Stimulated activated CD4-positive, alpha-beta T cell treated with anti-CD3 and anti-CD28 coated beads, Interleukin-2, amount 100 ng/mL, for 48 hours (primary cell): Measurements from ENCODE around the gene NXPE4.
"Not testable (repeated sequence)": the region's sequence is repeated elsewhere in the genome, so short reads cannot be mapped to it uniquely, and the experiment has no call there.

Experiments used
- DNase-seq, 2 donors: peaks; one replicate each; pipeline ENCODE4 v3.0.0-alpha.2; 2020

NXPE4 gene

DNA sequence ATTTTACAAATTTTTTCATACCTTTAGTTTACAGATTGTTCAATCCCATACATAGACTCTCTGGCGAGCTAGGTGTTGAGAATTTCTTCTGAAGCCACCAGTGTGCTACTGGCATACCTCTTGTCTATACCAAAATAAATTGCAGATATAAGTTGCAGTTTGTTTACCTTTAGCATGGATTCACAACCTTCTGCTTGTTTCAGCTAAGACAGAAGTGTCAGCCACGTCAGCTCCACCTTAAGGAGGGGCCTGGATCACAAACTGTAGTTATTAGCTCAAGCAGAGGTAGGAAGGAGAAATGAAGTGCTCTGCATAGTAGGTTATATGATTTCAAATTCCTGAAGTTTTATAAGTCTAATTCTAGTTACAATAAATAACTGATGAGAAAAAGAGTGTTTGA, at the start of gene NXPE4:
Gene NXPE4, minus strand, starts transcription at position 216 of the 400 bp plus-strand sequence. CDS start 1,027 bp downstream, outside the sequence.
- no peak for DNase-seq

DNA sequence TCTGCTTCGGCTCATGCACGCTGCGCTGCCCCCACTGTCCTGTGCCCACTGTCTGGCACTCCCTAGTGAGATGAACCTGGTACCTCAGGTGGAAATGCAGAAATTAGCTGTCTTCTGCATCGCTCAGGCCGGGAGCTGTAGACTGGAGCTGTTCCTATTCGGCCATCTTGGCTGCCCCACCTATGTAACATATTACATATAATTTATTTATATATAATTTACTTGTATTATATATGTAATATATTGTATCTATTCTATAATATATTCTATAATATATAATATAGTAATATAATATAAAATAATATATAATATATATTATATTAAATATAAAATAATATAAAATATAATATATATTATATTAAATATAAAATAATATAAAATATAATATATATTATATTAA, 43.9 kb upstream of the NXPE4 start:
- not testable (repeated sequence) for DNase-seq

DNA sequence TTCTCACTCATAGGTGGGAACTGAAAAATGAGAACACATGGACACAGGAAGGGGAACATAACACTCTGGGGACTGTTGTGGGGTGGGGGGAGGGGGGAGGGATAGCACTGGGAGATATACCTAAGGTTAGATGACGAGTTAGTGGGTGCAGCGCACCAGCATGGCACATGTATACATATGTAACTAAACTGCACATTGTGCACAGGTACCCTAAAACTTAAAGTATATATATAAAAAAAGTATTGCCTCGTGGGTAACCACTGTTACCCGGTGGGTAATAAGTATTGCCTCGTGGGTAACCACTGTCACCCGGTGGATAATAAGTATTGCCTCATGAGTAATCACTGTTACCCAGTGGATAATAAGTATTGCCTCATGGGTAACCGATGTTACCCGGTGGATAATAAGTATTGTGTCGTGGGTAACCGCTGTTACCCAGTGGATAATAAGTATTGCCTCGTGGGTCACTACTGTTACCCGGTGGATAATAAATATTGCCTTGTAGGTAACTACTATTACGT, 35.9 kb upstream of the NXPE4 start:
- not testable (repeated sequence) for DNase-seq

DNA sequence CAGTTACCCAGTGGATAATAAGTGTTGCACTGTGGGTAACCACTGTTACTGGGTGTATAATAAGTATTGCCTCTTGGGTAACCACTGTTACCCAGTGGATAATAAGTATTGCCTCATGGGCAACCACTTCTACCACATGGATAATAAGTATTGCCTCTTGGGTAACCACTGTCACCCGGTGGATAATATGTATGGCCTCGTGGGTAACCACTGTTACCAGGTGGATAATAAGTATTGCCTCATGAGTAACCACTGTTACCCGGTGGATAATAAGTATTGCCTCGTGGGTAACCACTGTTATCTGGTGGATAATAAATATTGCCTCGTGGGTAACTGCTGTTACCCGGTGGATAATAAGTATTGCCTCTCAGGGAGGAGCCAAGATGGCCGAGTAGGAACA, 29.7 kb upstream of the NXPE4 start:
- DNase-seq, result no peak

DNA sequence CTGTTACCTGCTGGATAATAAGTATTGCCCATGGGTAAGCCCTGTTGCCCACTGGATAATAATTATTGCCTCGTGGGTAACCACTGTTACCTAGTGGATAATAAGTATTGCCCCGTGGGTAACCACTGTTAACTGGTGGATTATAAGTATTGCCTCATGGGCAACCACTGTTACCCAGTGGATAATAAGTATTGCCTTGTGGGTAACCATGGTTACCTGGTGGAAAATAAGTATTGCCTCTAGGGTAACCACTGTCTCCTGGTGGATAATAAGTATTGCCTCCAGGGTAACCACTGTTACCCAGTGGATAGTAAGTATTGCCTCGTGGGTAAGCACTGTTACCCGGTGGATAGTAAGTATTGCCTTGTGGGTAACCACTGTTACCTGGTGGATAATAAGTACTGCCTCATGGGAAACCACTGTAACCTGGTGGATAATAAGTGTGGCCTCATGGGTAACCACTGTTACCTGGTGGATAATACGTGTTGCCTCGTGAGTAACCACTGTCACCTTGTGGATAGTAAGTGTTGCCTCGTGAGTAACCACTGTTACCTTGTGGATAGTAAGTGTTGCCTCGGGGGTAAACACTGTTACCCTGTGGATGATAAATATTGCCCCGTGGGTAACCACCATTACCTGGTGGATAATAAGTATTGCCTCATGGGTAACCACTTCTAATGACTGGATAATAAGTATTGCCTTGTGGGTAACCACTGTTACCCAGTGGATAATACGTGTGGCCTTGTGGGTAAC, 29.0 kb upstream of the NXPE4 start:
- DNase-seq, result no peak

DNA sequence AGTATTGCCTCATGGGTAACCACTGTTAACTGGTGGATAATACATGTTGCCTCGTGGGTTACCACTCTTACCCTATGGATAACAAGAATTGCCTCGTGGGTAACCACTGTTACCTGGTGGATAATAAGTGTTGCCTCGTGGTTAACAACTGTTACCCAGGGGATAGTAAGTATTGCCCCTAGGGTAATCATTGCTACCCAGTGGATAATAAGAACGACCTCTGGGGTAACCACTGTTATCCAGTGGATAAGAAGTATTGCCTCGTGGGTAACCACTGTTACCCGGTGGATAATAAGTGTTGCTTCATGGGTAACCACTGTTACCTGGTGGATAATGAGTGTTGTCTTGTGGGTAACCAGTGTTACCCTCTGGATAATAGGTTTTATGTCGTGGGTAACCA, 28.1 kb upstream of the NXPE4 start:
- DNase-seq, result no peak

DNA sequence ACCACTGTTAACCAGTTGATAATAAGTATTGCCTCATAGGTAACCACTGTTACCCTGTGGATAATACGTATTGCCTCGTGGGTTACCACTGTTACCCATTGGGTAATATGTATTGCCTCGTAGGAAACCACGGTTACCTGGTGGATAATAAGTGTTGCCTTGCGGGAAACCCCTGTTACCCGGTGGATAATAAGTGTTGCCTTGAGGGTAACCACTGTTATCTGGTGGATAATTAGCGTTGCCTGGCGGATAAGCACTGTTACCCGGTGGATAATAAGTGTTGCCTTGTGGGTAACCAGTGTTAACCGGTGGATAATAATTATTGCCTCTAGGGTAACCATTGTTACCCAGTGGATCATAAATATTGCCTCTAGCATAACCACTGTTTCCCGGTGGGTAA, 27.3 kb upstream of the NXPE4 start:
- no peak for DNase-seq

DNA sequence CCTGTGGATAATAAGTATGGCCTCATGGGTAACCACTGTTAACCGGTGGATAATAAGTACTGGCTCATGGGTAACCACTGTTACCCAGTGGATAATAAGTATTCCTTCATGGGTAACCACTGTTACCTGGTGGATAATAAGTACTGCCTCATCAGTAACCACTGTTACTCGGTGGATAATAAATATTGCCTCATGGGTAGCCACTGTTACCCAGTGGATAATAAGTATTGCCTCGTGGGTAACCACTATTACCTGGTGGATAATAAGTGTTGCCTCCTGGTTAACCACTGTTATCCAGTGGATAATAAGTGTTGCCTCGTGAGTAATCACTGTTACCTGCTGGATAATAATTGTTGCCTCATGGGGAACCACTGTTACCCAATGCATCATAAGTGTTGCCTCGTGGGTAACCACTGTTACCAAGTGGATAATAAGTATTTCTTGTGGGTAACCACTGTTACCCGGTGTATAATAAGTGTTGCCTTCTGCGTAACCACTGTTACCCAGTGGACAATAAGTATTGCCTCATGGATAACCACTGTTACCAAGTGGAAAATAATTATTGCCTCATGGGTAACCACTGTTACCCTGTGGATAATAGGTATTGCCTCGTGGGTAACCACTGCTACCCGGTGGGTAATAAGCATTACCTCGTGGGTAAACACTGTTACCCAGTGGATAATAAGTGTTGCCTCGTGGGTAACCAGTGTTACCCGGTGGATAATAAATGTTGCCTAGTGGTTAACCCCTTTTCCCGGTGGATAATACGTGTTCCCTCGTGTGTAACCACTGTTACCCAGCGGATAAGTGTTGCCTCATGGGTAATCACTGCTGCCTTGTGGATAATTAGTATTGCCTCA, 26.6 kb upstream of the NXPE4 start:
- DNase-seq, result no peak

DNA sequence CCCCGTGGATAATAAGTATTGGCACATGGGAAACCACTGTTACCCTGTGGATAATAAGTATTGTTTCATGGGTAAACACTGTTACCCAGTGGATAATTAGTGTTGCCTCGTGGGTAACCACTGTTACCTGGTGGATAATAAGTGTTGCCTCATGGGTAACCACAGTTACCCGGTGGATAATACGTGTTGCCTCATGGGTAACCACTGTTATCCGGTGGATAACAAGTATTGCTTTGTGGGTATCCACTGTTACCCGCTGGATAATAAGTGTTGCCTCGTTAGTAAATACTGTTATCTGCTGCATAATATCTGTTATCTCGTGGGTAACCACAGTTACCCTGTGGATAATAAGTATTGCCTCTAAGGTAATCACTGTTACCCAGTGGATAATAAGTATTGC, 25.5 kb upstream of the NXPE4 start:
- no peak for DNase-seq

DNA sequence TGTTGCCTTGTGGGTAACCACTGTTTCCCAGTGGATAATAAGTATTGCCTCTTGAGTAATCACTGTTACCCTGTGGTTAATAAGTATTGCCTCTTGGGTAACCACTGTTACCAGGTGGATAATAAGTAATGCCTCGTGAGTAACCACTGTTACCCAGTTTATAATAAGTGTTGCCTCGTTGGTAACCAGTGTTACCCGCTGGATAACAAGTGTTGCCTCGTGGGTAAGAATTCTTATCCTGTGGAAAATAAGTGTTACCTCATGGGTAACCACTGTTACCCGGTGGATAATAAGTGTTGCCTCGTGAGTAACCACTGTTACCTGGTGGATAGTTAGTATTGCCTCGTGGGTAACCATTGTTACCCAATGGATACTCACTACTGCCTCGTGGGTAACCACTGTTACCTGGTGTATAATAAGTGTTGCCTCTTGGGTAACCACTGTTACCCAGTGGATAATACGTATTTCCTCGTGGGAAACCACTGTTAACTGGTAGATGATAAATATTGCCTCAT, 24.1 kb upstream of the NXPE4 start:
- no peak for DNase-seq

DNA sequence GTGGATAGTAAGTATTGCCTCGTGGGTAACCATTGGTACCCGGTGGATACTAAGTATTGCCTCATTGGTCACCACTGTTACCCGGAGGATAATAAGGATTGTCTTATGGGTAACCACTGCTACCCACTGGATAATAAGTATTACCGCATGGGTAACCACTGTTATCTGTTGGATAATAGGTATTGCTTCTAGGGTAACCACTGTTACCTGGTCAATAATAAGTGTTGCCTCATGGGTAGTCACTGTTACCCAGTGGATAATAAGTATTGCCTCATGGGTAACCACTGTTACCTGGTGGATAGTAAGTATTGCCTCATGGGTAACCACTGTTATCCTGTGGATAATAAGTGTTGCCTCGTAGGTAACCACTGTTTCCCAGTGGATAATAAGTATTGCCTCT, 22.6 kb upstream of the NXPE4 start:
- DNase-seq, result no peak

DNA sequence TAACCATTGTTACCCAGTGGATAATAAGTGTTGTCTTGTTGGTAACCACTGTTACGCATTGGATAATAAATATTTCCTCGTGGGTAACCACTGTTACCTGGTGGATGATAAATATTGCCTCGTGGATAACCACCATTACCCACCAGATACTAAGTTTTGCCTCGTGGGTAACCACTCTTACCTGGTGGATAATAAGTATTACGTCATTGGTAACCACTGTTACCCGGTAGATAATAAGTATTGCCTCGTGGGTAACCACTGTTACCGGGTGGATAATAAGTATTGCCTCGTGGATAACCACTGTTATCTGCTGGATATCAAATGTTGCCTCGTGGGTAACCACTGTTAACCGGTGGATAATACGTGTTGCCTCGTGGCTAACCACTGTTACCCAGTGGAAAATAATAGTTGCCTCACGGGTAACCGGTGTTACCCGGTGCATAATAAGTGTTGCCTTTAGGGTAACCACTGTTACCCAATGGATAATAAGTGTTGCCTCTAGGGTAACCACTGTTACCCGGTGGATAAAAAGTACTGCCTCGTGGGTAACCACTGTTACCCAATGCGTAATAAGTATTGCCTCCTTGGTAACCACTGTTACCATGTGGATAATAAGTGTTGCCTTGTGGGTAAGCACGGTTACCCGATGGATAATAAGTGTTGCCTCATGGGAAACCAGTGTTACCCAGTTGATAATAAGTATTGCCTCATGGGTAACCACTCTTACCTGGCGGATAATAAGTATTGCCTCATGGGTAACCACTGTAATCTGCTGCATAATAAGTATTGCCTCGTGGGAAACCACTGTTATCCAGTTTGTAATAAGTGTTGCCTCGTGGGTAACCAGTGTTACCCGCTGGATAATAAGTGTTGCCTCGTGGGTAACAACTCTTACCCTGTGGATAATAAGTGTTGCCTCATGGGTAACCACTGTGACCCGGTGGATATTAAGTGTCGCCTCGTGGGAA, 21.9 kb upstream of the NXPE4 start:
- no peak for DNase-seq

DNA sequence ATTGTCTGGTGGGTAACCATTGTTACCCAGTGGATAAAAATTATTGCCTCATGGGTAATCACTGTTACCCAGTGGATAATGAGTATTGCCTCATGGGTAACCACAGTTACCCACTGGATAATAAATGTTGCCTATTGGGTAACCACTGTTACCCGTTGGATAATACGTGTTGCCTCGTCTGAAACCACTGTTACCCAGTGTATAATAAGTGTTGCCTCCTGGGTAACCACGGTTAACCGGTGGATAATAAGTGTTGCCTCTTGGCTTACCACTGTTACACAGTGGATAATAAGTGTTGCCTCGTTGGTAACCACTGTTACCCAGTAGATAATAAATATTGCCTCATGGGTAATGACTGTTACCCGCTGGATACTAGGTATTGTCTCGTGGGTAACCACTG, 20.9 kb upstream of the NXPE4 start:
- no peak for DNase-seq

DNA sequence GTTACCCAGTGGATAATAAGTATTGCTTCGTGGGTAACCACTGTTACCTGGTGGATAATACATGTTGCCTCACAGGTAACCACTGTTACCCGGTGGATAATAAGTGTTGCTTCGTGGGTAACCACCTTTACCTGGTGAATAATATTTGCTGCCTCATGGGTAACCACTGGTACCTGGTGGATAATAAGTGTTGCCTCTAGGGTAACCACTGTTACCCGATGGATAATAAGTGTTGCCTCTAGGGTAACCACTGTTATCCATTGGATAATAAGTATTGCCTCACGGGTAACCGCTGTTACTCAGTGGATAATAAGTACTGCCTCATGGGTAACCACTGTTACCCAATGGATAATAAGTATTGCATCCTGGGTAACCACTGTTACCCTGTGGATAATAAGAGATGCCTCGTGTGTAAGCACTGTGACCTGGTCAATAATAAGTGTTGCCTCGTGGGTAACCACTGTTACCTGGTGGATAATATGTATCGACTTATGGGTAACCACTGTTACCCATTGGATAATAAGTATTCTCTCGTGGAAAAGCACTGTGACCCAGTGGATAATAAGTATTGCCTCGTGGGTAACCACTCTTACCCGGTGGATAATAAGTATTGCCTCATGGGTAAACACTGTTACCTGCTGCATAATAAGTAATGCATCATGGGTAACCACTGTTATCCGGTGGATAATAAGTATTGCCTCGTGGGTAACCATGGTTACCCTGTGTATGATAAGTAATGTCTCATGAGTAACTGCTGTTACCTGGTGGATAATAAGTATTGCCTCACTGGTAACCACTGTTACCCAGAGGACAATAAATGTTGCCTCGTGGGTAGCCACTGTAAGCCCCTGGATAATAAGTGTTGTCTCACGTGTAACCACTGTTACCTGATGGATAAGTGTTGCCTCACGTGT, 20.1 kb upstream of the NXPE4 start:
- no peak for DNase-seq

DNA sequence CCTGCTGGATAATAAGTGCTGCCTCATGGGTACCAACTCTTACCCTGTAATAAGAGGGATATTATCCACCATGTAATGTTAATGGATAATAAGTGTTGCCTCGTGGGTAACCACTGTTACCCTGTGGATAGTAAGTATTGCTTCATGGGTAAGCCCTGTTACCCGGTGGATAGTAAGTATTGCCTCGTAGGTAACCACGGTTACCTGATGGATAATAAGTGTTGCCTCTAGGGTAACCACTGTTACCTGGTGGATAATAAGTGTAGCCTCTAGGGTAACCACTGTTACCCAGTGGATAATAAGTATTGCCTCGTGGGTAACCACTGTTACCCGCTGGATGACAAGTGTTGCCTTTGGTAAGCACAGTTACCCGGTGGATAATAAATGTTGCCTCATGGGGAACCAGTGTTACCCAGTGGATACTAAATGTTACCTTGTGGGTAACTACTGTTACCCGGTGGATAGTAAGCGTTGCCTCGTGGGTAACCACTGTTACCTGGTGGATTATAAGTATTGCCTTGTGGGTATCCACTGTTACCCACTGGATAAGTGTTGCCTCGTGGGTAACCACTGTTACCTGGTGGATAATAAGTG, 18.6 kb upstream of the NXPE4 start:
- DNase-seq, result no peak

DNA sequence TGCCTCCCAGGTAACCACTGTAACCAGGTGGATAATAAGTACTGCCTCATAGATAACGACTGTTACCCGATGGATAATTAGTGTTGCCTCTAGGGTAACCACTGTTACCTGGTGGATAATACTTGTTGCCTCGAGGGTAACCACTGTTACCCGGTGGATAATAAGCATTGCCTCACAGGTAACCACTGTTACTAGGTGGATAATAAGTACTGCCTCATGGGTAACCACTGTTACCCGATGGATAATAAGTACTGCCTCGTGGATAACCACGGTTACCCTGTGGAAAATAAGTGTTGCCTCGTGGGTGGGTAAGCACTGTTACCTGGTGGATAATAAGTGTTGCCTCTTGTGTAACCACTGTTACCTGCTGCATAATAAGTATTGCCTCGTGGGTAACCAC, 17.5 kb upstream of the NXPE4 start:
- DNase-seq, result not testable (repeated sequence)

DNA sequence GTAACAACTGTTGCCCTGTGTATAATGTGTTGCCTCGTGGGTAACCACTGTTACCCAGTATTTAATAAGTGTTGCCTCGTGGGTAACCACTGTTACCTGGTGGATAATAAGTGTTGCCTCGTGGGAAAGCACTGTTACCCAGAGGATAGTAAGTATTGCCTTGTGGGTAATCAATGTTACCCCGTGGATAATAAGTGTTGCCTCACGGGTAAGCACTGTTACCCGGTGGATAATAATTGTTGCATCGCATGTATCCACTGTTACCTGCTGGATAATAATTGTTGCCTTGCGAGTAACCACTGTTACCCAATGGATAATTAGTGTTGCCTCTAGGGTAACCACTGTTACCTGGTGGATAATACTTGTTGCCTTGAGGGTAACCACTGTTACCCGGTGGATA, 17.1 kb upstream of the NXPE4 start:
- DNase-seq, result no peak

DNA sequence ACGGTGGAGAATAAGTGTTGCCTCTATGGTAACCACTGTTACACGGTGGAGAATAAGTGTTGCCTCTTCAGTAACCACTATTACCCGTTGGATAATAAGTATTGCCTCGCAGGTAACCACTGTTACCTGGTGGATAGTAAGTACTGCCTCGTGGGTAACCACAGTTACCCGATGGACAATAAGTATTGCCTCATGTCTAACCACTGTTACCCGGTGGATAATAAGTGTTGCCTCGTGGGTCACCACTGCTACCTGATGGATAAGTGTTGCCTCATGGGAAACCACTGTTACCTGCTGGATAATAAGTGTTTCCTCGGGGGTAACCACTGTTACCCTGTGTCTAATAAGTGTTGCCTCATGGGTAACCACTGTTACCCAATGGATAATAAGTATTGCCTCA, 16.6 kb upstream of the NXPE4 start:
- not testable (repeated sequence) for DNase-seq

DNA sequence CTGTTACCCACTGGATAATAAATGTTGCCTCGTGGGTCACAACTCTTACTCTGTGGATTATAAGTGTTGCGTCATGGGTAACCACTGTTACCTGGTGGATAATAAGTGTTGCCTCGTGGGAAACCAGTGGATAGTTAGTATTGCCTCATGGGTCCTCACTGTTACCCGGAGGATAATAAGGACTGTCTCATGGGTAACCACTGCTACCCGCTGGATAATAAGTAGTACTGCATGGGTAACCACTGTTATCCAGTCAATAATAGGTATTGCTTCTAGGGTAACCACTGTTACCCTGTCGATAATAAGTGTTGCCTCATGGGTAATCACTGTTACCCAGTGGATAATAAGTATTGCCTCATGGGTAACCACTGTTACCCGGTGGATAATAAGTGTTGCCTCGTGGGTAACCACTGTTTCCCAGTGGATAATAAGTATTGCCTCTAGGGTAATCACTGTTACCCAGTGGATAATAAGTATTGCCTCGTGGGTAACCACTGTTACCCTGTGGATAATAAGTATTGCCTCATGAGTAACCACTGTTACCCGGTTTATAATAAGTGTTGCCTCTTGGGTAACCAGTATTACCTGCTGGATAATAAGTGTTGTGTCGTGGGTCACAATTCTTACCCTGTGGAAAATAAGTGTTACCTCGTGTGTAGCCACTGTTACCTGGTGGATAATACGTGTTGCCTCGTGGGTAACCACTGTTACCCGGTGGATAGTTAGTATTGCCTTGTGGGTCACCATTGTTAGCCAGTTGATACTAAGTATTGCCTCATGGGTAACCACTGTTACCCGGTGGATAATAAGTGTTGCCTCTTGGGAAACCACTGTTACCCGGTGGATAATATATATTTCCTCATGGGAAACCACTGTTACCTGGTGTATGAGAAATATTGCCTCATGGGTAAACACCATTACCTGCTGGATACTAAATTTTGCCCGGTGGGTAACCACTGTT, 15.7 kb upstream of the NXPE4 start:
- no peak for DNase-seq

DNA sequence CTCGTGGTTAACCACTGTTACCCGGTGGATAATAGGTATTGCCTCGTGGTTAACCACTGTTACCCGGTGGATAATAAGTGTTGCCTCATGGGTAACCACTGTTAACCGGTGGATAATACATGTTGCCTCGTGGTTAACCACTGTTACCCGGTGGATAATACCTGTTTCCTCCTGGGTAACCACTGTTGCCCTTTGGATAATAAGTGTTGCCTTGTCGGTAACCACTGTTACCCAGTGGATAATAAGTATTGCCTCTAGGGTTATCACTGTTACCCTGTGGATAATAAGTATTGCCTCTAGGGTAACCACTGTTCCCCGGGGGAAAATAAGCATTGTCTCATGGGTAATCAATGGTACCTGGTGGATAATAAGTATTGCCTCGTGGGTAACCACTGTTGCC, 15.0 kb upstream of the NXPE4 start:
- no peak for DNase-seq
